ENCODE measurements around the gene CCDC148. TPM values are rescaled to one million over a fixed set of nuclear protein-coding genes. Genes with fewer than 3 reads are reported as not detected.

The CCDC148 gene
- total and polyA plus RNA-seq, 12 donors, result 0.07 to 1.4 (median 0.66) TPM

GRCh38 chr2:158189526-158189925 lies 267.0 kb downstream of the CCDC148 start:
- TF ChIP-seq CTCF (IDR thresholded peaks at IDR 0.05), result no peak
- Histone ChIP-seq H3K4me3 (no peak overlapping the region), H3K27ac (no peak overlapping the region), H3K36me3 (no peaks in the 10 kb centered on the region), H3K4me1 (peaks cover 0 to 29% (median 7%) of the 10 kb centered on the region in 9 donors), H3K27me3 (no peaks in the 10 kb centered on the region), H3K9me3 (no peaks in the 10 kb centered on the region)
- ATAC-seq (no peak), DNase-seq (no peak)
- intact Hi-C loops (cut with DNase I), result loop anchor here in 4 of 10 donors (5.0 to 10.0 kb wide), 4 partner anchors 155 to 563 kb away; partner anchors contain the start of genes CCDC148 (in 2 of the 4) and PKP4 (in 2 of the 4)

- DNase-seq (no peak), ATAC-seq (no peak)
- Histone ChIP-seq H3K9me3 (no peaks in the 10 kb centered on the region), H3K4me1 (peaks cover 0 to 29% (median 7%) of the 10 kb centered on the region in 9 donors), H3K4me3 (no peak overlapping the region), H3K27ac (no peak overlapping the region), H3K36me3 (no peaks in the 10 kb centered on the region), H3K27me3 (no peaks in the 10 kb centered on the region)
- intact Hi-C loops (cut with DNase I), result loop anchor here in 4 of 10 donors (5.0 to 10.0 kb wide), 4 partner anchors 153 to 564 kb away; partner anchors contain the start of genes CCDC148 (in 2 of the 4) and PKP4 (in 2 of the 4)
- TF ChIP-seq CTCF (IDR thresholded peaks at IDR 0.05), result no peak
- 65 to 71% methylated on average over 1 of the region's 1 CpG for WGBS, 2 donors
Measured at GRCh38 chr2:158187908-158188307, 268.6 kb downstream of the CCDC148 start.

- intact Hi-C loops (cut with DNase I), result loop anchor here in 8 of 10 donors (5.0 to 10.0 kb wide), 8 partner anchors 150 to 568 kb away; partner anchors contain the start of genes CCDC148 (in 3 of the 8) and PKP4 (in 3 of the 8)
- Histone ChIP-seq H3K4me1 (peaks cover 0 to 6% (median under 1%) of the 10 kb centered on the region in 9 donors), H3K9me3 (no peaks in the 10 kb centered on the region), H3K27me3 (no peaks in the 10 kb centered on the region), H3K27ac (no peak overlapping the region), H3K4me3 (no peak overlapping the region), H3K36me3 (no peaks in the 10 kb centered on the region)
- no peak for TF ChIP-seq CTCF (IDR thresholded peaks at IDR 0.05)
- ATAC-seq (no peak), DNase-seq (no peak)
- WGBS, 2 donors, result 88 to 90% methylated on average over 3 of the region's 3 CpGs
Measured at GRCh38 chr2:158184556-158185343, 271.8 kb downstream of the CCDC148 start.

GRCh38 chr2:158184001-158184400 lies 272.6 kb downstream of the CCDC148 start:
- Histone ChIP-seq H3K27ac (no peak overlapping the region), H3K27me3 (no peaks in the 10 kb centered on the region), H3K9me3 (no peaks in the 10 kb centered on the region), H3K36me3 (no peaks in the 10 kb centered on the region), H3K4me3 (no peak overlapping the region), H3K4me1 (peaks cover 0 to 12% (median 5%) of the 10 kb centered on the region in 9 donors)
- intact Hi-C loops (cut with DNase I), result loop anchor here in 8 of 10 donors (5.0 to 10.0 kb wide), 8 partner anchors 149 to 568 kb away; partner anchors contain the start of genes CCDC148 (in 3 of the 8) and PKP4 (in 3 of the 8)
- ATAC-seq, result no peak
- 60% methylated on average over 1 of the region's 1 CpG for WGBS, 2 donors
- no peak for TF ChIP-seq CTCF (IDR thresholded peaks at IDR 0.05)
- no peak for DNase-seq

All from heart right ventricle (tissue), 16 donors.